ENCODE results near the gene GSTP1. TPM values are rescaled to one million over a fixed set of nuclear protein-coding genes. Genes with fewer than 3 reads are reported as not detected.
"Not testable (repeated sequence)": the region's sequence is repeated elsewhere in the genome, so short reads cannot be mapped to it uniquely, and the experiment has no call there.

GSTP1 gene
- total RNA-seq, 3 donors from 2014 or later, result 284 to 441 (median 325) TPM

DNA sequence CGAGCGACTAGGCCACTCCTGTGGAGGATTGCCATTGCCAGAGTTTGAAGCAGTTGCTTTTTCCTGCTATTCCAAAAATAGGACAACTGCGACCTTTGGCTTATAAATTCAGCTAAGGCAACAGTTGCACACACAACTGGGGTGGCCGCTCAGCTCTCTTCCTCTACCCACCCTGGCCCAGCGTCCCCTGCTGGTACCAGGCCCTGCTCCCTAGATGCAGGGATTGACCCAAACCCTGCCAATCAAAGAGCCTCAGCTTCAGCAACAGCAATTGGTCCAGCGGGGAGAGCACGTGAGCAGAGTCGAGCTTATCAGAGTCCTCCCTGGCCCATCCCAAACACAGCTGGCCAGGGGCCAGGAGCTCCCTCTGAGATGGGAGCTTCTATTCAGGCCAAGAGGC lies 38.3 kb upstream of the GSTP1 start:
- no peaks in the 10 kb centered on the region for H3K9me3 ChIP-seq
- DNase-seq, result peak; percentile 88 to 91 (median 89)
- no peaks in the 10 kb centered on the region for H3K36me3 ChIP-seq (ENCODE audit: low read depth)
- peaks cover 23% of the 10 kb centered on the region for H3K4me1 ChIP-seq (ENCODE audit: low read depth)
- H3K4me3 ChIP-seq, result no peak overlapping the region
- intact Hi-C loops (cut with DNase I, micrococcal nuclease), result no loop called here
- TF ChIP-seq, protein P1, sequence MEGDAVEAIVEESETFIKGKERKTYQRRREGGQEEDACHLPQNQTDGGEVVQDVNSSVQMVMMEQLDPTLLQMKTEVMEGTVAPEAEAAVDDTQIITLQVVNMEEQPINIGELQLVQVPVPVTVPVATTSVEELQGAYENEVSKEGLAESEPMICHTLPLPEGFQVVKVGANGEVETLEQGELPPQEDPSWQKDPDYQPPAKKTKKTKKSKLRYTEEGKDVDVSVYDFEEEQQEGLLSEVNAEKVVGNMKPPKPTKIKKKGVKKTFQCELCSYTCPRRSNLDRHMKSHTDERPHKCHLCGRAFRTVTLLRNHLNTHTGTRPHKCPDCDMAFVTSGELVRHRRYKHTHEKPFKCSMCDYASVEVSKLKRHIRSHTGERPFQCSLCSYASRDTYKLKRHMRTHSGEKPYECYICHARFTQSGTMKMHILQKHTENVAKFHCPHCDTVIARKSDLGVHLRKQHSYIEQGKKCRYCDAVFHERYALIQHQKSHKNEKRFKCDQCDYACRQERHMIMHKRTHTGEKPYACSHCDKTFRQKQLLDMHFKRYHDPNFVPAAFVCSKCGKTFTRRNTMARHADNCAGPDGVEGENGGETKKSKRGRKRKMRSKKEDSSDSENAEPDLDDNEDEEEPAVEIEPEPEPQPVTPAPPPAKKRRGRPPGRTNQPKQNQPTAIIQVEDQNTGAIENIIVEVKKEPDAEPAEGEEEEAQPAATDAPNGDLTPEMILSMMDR (IDR thresholded peaks at IDR 0.05), result peak; percentile 19
- peak; percentile 82 for ATAC-seq

DNA sequence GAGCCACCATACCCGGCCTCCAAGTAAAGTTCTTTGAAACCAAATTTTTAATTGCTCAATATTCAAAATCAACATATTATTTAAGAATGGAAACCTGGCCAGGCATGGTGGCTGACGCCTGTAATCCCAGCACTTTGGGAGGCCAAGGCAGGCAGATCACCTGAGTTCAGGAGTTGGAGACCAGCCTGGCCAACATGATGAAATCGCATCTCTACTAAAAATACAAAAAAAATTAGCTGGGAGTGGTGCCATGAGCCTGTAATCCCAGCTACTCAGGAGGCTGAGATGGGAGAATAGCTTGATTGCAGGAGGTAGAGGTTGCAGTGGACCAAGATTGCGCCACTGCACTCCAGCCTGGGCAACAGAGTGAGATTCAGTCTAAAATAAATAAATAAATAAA lies 35.5 kb upstream of the GSTP1 start:
- intact Hi-C loops (cut with DNase I, micrococcal nuclease); H3K9me3 ChIP-seq; H3K36me3 ChIP-seq (ENCODE audit: low read depth); H3K4me3 ChIP-seq; DNase-seq; ATAC-seq: not testable (repeated sequence)
- H3K4me1 ChIP-seq (ENCODE audit: low read depth), result peaks cover 17% of the 10 kb centered on the region

DNA sequence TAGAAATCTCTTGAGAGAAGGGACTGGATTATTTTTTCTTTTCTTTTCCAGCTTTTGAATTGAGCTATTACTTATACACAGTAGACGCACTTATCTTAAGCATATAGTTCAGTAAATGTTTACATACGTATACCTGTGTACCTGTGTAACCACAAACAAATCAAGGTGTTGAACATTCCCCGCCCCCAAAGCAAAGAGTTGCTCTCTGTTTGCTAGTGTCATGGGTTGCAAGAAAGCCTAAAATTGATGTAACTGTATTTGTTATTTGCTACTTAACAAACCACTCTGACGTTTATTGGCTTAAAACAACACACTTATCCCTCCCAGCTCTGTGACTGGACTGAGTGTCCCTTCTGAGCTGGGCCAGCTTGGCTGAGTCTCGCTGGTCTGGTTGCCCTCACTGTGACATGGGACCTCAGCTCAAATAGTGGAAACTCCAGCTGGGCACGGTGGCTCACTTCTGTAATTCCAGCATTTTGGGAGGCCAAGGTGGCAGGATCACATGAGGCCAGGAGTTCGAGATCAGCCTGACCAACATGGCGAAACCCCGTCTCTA lies 35.0 kb upstream of the GSTP1 start:
- intact Hi-C loops (cut with DNase I, micrococcal nuclease), result no loop called here

DNA sequence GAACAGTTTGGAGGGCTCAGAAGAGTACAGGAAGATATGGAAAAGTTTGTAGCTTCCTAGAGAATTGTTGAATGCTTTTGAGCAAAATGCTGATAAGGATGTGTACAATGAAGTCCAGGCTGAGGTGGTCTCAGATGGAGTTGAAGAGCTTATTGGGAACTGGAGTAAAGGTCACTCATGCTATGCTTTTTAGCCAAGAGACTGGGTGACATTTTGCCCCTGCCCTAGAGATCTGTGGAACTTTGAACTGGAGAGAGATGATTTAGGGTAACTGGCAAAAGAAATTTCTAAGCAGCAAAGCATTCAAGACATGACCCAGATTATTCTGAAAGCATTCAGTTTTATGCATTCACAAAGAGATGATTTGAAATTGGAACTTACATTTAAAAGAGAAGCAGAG lies 32.5 kb upstream of the GSTP1 start:
- Histone ChIP-seq H3K9me3 (no peaks in the 10 kb centered on the region), H3K4me3 (no peak overlapping the region), H3K4me1 (ENCODE audit: low read depth) (no peaks in the 10 kb centered on the region), H3K36me3 (ENCODE audit: low read depth) (no peaks in the 10 kb centered on the region)
- DNase-seq, result no peak
- intact Hi-C loops (cut with DNase I, micrococcal nuclease), result no loop called here
- ATAC-seq, result no peak
- TF ChIP-seq, protein P1 (IDR thresholded peaks at IDR 0.05), result no peak

More for the DNA sequence above, 35.0 kb upstream of the GSTP1 start:
- Histone ChIP-seq H3K9me3 (no peaks in the 10 kb centered on the region), H3K4me3 (no peak overlapping the region), H3K4me1 (ENCODE audit: low read depth) (peaks cover 12% of the 10 kb centered on the region), H3K36me3 (ENCODE audit: low read depth) (no peaks in the 10 kb centered on the region)
- ATAC-seq (no peak), DNase-seq (no peak)
- TF ChIP-seq, protein P1 (IDR thresholded peaks at IDR 0.05), result no peak

DNA sequence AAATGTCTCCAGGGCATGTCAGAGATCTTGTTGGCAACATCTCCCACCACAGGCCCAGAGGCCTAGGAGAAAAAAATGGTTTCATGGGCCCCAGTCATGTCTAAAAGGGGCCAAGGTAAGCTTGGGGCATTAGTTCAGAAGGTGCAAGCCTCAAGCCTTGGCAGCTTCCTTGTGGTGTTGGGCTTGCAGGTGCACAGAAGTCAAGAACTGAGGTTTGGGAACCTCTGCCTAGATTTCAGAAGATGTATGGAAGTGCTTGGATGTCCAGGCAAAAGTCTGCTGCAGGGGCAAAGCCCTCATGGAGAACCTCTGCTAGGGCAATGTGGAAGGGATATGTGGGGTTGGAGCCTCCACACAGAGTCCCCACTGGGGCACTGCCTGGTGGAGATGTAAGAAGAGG lies 31.9 kb upstream of the GSTP1 start:
- H3K36me3 ChIP-seq (ENCODE audit: low read depth); H3K9me3 ChIP-seq; intact Hi-C loops (cut with DNase I, micrococcal nuclease); H3K4me1 ChIP-seq (ENCODE audit: low read depth); DNase-seq; ATAC-seq; H3K4me3 ChIP-seq: not testable (repeated sequence)

DNA sequence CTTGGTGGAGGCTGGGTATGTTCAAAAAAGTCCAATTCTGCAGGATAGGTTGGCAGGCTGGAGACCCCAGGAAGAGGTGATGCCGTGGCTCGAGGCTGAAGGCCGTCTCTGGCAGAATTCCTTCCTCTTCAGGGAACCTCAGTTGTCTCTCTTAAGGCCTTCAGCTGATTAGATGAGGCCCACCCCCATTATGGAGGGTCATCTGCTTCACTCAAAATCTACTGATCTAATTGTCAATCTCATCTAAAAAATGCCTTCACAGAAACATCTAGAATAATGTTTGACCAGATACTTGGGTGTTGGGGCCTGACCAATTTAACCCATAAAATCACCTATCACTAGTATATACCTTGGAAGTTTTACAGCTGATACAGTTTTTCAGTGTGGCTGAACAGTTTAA lies 27.4 kb upstream of the GSTP1 start:
- intact Hi-C loops (cut with DNase I, micrococcal nuclease), result no loop called here
- ATAC-seq, result no peak

More for the DNA sequence above, 27.4 kb upstream of the GSTP1 start:
- H3K4me1 ChIP-seq (ENCODE audit: low read depth), result peaks cover 11% of the 10 kb centered on the region
- H3K9me3 ChIP-seq, result no peaks in the 10 kb centered on the region
- no peak overlapping the region for H3K4me3 ChIP-seq
- TF ChIP-seq, protein P1 (IDR thresholded peaks at IDR 0.05), result no peak
- H3K36me3 ChIP-seq (ENCODE audit: low read depth), result no peaks in the 10 kb centered on the region
- DNase-seq, result no peak
